ENCODE data around the gene KCNK4. TPM values are rescaled to one million over a fixed set of nuclear protein-coding genes. Genes with fewer than 3 reads are reported as not detected.
"Not testable (repeated sequence)": the region's sequence is repeated elsewhere in the genome, so short reads cannot be mapped to it uniquely, and the experiment has no call there.

The KCNK4 gene
- total RNA-seq, 1 donor from 2014 or later = not detected

DNA sequence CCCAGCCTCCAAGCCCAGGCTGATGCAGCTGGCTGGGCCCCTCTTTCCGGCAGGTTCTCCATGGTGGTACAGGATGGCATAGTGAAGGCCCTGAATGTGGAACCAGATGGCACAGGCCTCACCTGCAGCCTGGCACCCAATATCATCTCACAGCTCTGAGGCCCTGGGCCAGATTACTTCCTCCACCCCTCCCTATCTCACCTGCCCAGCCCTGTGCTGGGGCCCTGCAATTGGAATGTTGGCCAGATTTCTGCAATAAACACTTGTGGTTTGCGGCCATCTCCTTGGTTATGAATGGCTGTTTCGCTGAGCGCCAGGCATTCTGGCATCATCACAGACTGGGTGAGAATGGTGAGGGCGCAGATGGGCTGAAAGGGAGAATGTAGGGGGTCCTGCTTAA lies 30.4 kb downstream of the KCNK4 start:
- no peak overlapping the region for H3K27ac Mint-ChIP-seq
- peaks cover 1% of the 10 kb centered on the region for H3K9me3 Mint-ChIP-seq
- TF ChIP-seq EZH2phosphoT487 (IDR thresholded peaks at IDR 0.05) = no peak
- TF ChIP-seq EZH2 (IDR thresholded peaks at IDR 0.05) = no peak
- TF ChIP-seq, protein P1, sequence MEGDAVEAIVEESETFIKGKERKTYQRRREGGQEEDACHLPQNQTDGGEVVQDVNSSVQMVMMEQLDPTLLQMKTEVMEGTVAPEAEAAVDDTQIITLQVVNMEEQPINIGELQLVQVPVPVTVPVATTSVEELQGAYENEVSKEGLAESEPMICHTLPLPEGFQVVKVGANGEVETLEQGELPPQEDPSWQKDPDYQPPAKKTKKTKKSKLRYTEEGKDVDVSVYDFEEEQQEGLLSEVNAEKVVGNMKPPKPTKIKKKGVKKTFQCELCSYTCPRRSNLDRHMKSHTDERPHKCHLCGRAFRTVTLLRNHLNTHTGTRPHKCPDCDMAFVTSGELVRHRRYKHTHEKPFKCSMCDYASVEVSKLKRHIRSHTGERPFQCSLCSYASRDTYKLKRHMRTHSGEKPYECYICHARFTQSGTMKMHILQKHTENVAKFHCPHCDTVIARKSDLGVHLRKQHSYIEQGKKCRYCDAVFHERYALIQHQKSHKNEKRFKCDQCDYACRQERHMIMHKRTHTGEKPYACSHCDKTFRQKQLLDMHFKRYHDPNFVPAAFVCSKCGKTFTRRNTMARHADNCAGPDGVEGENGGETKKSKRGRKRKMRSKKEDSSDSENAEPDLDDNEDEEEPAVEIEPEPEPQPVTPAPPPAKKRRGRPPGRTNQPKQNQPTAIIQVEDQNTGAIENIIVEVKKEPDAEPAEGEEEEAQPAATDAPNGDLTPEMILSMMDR (IDR thresholded peaks at IDR 0.05) = no peak
- peaks cover 10% of the 10 kb centered on the region for H3K36me3 Mint-ChIP-seq
- H4K20me1 ChIP-seq (ENCODE audit: low read depth) = peaks cover 5% of the 10 kb centered on the region
- no peak overlapping the region for H3K27ac ChIP-seq
- no peak for DNase-seq (ENCODE audit: low spot score)
- H3K4me2 ChIP-seq = no peak overlapping the region
- H3K79me2 ChIP-seq (ENCODE audit: low read depth) = peaks cover 20% of the 10 kb centered on the region
- H3K27me3 Mint-ChIP-seq (ENCODE audit: insufficient read depth, low read depth) = peaks cover 8% of the 10 kb centered on the region
- H2AFZ ChIP-seq (replicated peaks) = no peak overlapping the region
- peaks cover 12% of the 10 kb centered on the region for H3K4me1 Mint-ChIP-seq
- no peaks in the 10 kb centered on the region for H3K9me3 ChIP-seq (ENCODE audit: low read depth)
- H3K36me3 ChIP-seq = no peaks in the 10 kb centered on the region
- peaks cover 7% of the 10 kb centered on the region for H3K4me1 ChIP-seq
- no peaks in the 10 kb centered on the region for H3K27me3 ChIP-seq
- no peak overlapping the region for H3K4me3 ChIP-seq
- H3K4me3 Mint-ChIP-seq = no peak overlapping the region
- H3F3A ChIP-seq (ENCODE audit: low read depth) = peaks cover 16% of the 10 kb centered on the region
- H3K9ac ChIP-seq = no peak overlapping the region

DNA sequence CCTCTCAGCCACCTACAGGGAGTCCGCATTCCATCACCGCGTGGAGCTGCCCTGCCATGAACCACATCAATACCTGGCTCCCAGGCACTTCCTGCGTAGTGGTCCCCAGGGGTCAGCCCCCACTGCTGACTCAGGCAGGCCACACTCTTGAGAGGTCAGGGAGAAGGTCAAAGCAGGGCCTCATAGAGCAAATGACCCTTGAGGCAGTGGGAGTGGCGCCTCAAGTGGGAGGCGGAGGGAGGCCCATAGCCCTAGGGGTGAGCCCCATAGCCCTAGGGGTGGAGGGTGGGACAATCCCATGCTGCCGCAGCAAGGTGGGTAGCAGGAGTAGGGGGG lies 31.8 kb downstream of the KCNK4 start:
- peaks cover 2% of the 10 kb centered on the region for H3K9me3 Mint-ChIP-seq
- peaks cover 5% of the 10 kb centered on the region for H3K4me1 ChIP-seq
- H4K20me1 ChIP-seq (ENCODE audit: low read depth) = no peaks in the 10 kb centered on the region
- no peak overlapping the region for H2AFZ ChIP-seq (replicated peaks)
- TF ChIP-seq EZH2phosphoT487 (IDR thresholded peaks at IDR 0.05) = no peak
- no peak for TF ChIP-seq EZH2 (IDR thresholded peaks at IDR 0.05)
- TF ChIP-seq, protein P1 (IDR thresholded peaks at IDR 0.05) = no peak
- peaks cover 2% of the 10 kb centered on the region for H3F3A ChIP-seq (ENCODE audit: low read depth)
- H3K9me3 ChIP-seq (ENCODE audit: low read depth) = no peaks in the 10 kb centered on the region
- H3K4me3 Mint-ChIP-seq = no peak overlapping the region
- peaks cover 12% of the 10 kb centered on the region for H3K79me2 ChIP-seq (ENCODE audit: low read depth)
- no peak overlapping the region for H3K4me2 ChIP-seq
- H3K27ac ChIP-seq = no peak overlapping the region
- peaks cover 9% of the 10 kb centered on the region for H3K4me1 Mint-ChIP-seq
- no peak for DNase-seq (ENCODE audit: low spot score)
- H3K36me3 ChIP-seq = no peaks in the 10 kb centered on the region
- H3K9ac ChIP-seq = no peak overlapping the region
- H3K36me3 Mint-ChIP-seq = peaks cover 10% of the 10 kb centered on the region
- no peak overlapping the region for H3K4me3 ChIP-seq
- H3K27ac Mint-ChIP-seq = no peak overlapping the region
- peaks cover 8% of the 10 kb centered on the region for H3K27me3 Mint-ChIP-seq (ENCODE audit: insufficient read depth, low read depth)
- H3K27me3 ChIP-seq = no peaks in the 10 kb centered on the region

DNA sequence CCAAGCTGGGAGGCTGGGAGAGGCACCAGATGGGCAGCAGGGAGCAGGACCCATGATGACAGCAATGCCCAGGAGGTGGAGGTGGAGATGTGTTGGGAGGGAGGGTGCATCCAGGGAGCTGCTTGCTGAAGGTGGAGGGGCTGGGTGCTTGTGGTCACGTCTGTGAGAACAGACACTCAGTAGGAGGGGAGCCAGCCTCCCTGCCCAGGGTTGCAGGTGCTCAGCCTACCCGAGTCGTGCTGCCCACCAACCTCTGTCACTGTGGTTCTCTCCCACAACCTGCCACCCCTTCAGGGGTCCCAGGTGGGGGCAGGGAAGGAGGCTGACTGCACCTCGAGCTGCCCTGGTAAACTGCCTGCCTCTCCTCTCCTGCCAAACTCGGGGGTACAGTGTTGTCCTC lies 32.3 kb downstream of the KCNK4 start:
- H3K27me3 ChIP-seq = no peaks in the 10 kb centered on the region

DNA sequence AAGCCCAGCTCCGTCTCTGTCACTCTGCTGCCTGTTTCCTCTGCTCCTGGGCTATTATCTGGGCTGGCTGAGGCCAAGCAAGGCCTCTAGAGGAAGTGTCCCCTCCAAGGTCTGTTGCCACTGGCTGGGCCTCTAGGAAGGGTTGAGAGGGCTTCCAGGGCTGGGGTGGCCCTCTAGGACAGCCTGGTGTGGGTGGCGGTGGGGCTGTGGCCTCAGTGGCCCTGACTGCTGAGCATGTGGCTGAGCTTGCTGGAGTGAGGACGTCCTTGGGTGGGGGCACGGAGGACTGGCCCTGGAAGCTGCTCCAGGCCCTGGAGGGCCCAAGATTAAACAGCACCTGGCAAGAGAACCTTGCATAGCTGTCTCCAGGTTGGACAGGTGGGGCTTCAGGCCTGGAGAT lies 32.9 kb downstream of the KCNK4 start:
- not testable (repeated sequence) for H3K4me1 Mint-ChIP-seq; H2AFZ ChIP-seq (replicated peaks); H3K4me2 ChIP-seq; H3K79me2 ChIP-seq (ENCODE audit: low read depth); H3K4me1 ChIP-seq; H3K4me3 ChIP-seq; H3K27me3 ChIP-seq; DNase-seq (ENCODE audit: low spot score); H3K9ac ChIP-seq; H3K4me3 Mint-ChIP-seq; H3K27ac ChIP-seq; H3F3A ChIP-seq (ENCODE audit: low read depth); H3K9me3 ChIP-seq (ENCODE audit: low read depth); H3K36me3 ChIP-seq; H4K20me1 ChIP-seq (ENCODE audit: low read depth); H3K27me3 Mint-ChIP-seq (ENCODE audit: insufficient read depth, low read depth); H3K9me3 Mint-ChIP-seq
- Mint-ChIP-seq H3K36me3 (peaks cover 10% of the 10 kb centered on the region), H3K27ac (peak overlapping the region; percentile 53)

More for the DNA sequence above, 32.3 kb downstream of the KCNK4 start:
- H3K36me3 Mint-ChIP-seq = peaks cover 10% of the 10 kb centered on the region
- Histone ChIP-seq H3K27ac (no peak overlapping the region), H3F3A (ENCODE audit: low read depth) (no peaks in the 10 kb centered on the region), H3K4me2 (no peak overlapping the region), H3K36me3 (no peaks in the 10 kb centered on the region), H3K4me3 (no peak overlapping the region), H3K9me3 (ENCODE audit: low read depth) (no peaks in the 10 kb centered on the region), H2AFZ (replicated peaks) (no peak overlapping the region), H4K20me1 (ENCODE audit: low read depth) (no peaks in the 10 kb centered on the region), H3K9ac (no peak overlapping the region), H3K79me2 (ENCODE audit: low read depth) (peaks cover 10% of the 10 kb centered on the region), H3K4me1 (peaks cover 5% of the 10 kb centered on the region)
- no peak for DNase-seq (ENCODE audit: low spot score)
- H3K4me3 Mint-ChIP-seq = no peak overlapping the region
- peaks cover 2% of the 10 kb centered on the region for H3K9me3 Mint-ChIP-seq
- TF ChIP-seq, protein P1 (IDR thresholded peaks at IDR 0.05) = no peak
- no peak for TF ChIP-seq EZH2phosphoT487 (IDR thresholded peaks at IDR 0.05)
- peaks cover 8% of the 10 kb centered on the region for H3K27me3 Mint-ChIP-seq (ENCODE audit: insufficient read depth, low read depth)
- no peak overlapping the region for H3K27ac Mint-ChIP-seq
- H3K4me1 Mint-ChIP-seq = peaks cover 9% of the 10 kb centered on the region

Measured in neural progenitor cell (in vitro differentiated cells).